ENCODE data around the gene KCNQ1OT1.

- peak; percentile 97 for TF ChIP-seq POLR2A (conservative IDR thresholded peaks at IDR 0.05)
- TF ChIP-seq BACH1 (tag; IDR thresholded peaks at IDR 0.05): no peak
- TF ChIP-seq ZC3H4 (CRISPR knock-in tag; IDR thresholded peaks at IDR 0.05; ENCODE audit: borderline replicate concordance): no peak
- TF ChIP-seq FOS (IDR thresholded peaks at IDR 0.05; ENCODE audit: extremely low read depth, insufficient read length): peak; percentile 94
- no peak for TF ChIP-seq KDM1A (IDR thresholded peaks at IDR 0.05)
- no peak for TF ChIP-seq TCF3 (CRISPR knock-in tag; IDR thresholded peaks at IDR 0.05)
- peak; percentile 88 for TF ChIP-seq POLR2AphosphoS5 (IDR thresholded peaks at IDR 0.05; ENCODE audit: control insufficient read depth, insufficient read depth, low read depth, low read length)
- 0 out of 6 replicates have a peak, but pooled peaks of 1 of the 3 experiments have one; percentile 2 for TF ChIP-seq CTCF (IDR thresholded peaks at IDR 0.05 in 2 of 3, conservative IDR thresholded peaks at IDR 0.05 in 1 of 3; ENCODE audit: insufficient read depth in 2 of 3, low read depth in 1 of 3, low read length in 3 of 3)
- TF ChIP-seq PBX2 (CRISPR knock-in tag; IDR thresholded peaks at IDR 0.05; ENCODE audit: low read depth): no peak
- no peak for TF ChIP-seq PBX2 (tag; conservative IDR thresholded peaks at IDR 0.05; ENCODE audit: low read depth)
- no peak for TF ChIP-seq SETDB1 (IDR thresholded peaks at IDR 0.05; ENCODE audit: low read length)
- TF ChIP-seq ZFP91 (CRISPR knock-in tag; IDR thresholded peaks at IDR 0.05): peak; percentile 58; the same call in 1 of the 2 replicates
- TF ChIP-seq CEBPB (tag; IDR thresholded peaks at IDR 0.05): no peak
Measured at GRCh38 chr11:2699531-2700414, at the start of gene KCNQ1OT1.
